Measurements from ENCODE around the gene POMT1.

DNA sequence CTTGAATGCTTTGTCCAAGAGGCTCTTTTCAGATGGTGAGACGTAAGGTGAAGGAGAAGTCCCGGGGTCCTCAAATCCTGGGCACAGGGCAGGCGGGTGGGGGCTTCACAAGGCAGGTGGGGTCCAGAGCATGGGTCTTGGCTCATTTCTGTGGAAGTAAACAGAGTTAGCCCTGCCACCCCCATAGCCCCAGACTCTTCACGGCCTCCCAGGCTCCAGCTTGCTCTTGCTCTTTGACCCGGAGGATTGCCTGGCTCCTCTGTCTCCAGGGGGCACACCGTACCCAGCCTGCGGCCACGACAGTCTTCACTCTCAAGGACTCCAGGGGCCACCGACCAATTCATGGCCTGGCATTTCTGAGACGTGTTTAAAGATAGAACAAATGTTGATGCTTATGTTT lies 28.8 kb upstream of the POMT1 start:
- TF ChIP-seq, protein P1, sequence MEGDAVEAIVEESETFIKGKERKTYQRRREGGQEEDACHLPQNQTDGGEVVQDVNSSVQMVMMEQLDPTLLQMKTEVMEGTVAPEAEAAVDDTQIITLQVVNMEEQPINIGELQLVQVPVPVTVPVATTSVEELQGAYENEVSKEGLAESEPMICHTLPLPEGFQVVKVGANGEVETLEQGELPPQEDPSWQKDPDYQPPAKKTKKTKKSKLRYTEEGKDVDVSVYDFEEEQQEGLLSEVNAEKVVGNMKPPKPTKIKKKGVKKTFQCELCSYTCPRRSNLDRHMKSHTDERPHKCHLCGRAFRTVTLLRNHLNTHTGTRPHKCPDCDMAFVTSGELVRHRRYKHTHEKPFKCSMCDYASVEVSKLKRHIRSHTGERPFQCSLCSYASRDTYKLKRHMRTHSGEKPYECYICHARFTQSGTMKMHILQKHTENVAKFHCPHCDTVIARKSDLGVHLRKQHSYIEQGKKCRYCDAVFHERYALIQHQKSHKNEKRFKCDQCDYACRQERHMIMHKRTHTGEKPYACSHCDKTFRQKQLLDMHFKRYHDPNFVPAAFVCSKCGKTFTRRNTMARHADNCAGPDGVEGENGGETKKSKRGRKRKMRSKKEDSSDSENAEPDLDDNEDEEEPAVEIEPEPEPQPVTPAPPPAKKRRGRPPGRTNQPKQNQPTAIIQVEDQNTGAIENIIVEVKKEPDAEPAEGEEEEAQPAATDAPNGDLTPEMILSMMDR (IDR thresholded peaks at IDR 0.05), result no peak
- no peak for TF ChIP-seq ZFX (IDR thresholded peaks at IDR 0.05; ENCODE audit: borderline replicate concordance)
